ENCODE results near the gene TMEM30A.
A peak's percentile ranks its signal among the peaks of the same experiment; 100 is the strongest.

Gene TMEM30A

GRCh38 chr6:75284632-75285282 lies at the start of gene TMEM30A:
Gene TMEM30A, minus strand, starts transcription at chr6:75284792. Its CDS starts 154 bp downstream, at chr6:75284638.
- DNase-seq: peak; percentile 95

GRCh38 chr6:75333676-75334200 lies 49.1 kb upstream of the TMEM30A start:
- no peak for DNase-seq

DNA sequence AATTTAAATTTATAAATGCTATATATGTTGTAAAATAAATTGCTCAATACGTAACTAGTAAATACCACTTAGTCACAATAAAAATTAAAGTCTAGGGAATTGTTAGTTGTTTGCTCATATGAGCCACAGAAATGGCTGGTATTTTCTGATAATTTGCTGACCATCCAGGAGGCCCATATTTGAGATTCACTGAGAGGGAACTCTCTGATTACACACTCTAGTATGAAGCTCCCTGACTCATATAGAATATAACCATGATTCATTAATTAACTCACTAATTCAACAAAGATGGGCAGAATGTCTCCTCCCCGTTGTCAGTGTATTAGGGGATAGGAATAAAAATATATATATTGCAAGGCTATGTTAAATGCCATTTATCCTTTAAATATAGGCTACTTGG lies 46.6 kb upstream of the TMEM30A start:
- DNase-seq: no peak

- no peak for DNase-seq
Measured at GRCh38 chr6:75329703-75330102, 45.1 kb upstream of the TMEM30A start.

DNA sequence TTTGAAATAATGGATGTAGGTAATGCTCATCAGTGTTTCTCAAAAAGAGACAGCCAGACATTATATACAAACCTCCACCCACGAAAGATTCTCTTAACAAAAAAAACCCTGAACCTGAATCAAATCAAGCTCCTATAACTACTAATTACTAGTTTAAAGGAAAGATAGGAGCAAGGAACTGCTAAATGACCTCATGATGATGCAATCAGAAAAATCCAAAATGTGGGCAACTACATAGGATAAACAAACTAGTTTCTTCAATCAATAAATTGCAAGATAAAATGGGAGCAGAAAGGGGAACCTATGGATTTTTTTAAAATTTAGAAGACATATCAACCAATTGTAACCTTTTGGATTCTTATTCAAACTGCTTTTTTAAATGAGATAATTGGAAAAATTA lies 43.2 kb upstream of the TMEM30A start:
- no peak for DNase-seq

DNA sequence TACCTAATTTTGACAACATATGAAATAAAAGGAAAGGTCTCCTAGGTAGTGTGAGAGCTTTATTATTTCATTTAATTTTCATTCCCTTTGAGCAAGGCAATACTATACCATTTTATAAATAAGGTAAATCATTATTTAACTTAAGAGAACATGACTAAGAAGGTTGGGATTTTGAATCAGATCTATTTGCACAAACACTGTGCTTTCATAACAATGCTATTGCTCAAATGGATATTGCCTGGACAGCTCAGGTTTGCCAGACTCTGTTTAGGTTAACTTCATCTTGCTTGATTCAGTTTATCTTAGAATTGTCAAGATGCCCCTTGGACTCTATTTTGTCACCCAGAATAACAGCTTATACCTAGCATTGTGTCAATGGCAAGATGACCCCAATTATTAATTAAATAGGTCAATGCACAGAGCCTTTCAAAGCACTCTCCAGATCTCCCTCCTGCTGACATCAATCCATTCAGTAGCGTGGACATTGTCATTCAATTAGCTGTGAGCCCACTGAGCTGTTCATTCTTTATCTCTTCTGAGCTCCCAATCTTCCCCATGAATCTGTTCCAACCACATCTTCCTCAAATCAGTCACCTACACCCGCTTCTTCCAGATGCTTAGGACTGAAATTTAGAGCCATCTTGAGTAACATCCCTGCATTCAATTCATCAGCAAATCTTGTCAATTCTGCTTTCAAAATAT lies 42.1 kb upstream of the TMEM30A start:
- DNase-seq: no peak

DNA sequence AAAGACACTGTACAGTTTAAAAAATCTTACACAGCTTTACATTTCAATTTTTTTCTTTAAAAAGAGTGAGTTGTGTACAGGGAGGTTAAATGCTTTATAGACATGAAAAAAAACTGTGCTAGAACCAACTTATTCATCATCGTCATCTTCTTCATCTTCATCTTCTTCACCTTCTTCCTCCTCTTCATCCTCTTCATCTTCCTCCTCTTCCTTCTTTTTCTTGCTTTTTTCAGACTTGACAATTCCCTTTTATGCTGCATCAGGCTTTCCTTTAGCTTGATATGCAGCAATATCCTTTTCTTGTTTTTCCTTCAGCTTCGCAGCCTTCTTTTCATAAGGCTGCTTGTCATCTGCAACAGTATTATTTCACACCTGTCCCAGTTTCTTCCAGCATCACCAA lies 34.3 kb upstream of the TMEM30A start:
- DNase-seq: no peak

DNA sequence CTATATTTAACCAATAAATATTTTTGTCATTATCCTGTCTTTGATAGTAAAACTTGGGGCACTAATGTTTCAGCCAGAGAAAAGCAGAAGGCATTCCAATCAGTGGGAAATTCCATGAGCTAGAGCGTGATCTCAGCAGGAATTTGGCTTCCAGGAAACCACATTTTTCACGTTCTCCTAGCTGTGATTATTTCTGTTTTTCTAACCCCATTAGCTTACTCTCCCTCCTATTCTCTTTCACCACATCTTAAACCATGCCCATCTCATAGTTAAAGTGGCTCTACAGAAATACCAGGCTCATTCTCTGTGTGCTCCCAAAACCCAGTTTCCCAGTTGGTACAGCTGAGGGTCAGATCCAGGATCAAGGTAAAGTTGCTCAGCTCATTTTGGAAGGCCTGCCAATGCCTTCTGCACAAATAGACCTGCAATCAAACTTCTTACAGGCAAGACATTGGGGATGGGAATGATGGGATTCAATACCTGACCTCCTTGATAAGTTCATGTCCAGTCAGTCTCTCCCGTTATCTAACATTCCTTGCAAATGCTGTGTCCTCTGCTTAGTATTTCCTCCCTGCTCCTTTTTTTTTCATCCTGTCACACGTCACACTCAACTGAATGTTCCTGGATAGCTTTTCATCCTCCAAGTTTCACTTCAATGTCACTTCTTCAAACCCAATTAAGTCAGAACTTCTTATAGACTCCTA lies 33.1 kb upstream of the TMEM30A start:
- no peak for DNase-seq

DNA sequence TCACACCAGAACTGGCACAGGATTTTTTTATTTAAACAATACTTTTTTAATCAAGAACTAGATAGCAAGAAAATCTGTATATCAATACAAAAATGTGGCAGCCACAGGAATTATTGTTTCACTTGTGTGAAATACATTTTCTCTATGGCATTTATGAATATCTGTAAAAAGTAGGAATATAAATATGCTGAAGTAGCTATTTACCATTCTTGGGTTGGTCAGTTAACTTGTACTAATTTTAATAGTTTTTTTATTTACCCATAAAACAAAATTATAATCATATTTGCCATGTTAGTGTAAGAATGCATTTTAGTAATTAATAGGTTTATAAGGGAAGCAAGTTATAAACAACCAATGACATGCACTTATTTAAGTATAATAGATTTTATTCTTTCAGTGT lies 31.4 kb upstream of the TMEM30A start:
- DNase-seq: no peak

- DNase-seq: no peak
Measured at GRCh38 chr6:75308250-75308988, 23.8 kb upstream of the TMEM30A start.

DNA sequence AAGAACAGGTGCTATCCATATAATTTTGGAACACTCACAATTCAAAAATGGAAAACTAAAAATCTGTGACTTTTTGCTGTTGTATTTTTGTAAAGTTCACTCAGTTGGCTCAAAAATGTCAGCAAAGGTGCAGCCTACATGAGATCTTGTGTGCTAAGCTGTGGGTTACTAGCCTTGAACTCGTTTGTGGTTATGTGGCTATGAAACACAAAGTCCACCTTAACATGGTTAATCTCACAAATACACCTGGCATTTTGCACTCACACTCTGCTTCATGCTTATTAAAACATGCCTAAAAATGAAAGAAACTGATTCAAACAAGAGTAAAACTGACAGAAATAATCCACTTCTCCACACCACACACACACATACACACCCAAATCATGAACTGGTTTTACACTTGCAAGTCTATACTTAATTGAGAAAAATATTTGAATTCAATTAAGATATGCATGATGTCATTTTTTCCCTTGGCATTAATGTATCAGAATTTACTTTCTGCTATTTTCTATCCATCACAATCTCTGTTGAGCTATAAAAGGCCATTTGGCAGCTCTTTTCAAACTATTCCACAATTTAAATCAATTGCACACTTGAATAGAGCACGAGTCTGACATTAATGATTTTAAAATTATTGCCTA lies 22.9 kb upstream of the TMEM30A start:
- DNase-seq: no peak

GRCh38 chr6:75306064-75306463 lies 21.5 kb upstream of the TMEM30A start:
- no peak for DNase-seq

- no peak for DNase-seq
Measured at GRCh38 chr6:75305573-75305972, 21.0 kb upstream of the TMEM30A start.

- DNase-seq: no peak
Measured at GRCh38 chr6:75302280-75302679, 17.7 kb upstream of the TMEM30A start.

GRCh38 chr6:75301537-75301936 lies 16.9 kb upstream of the TMEM30A start:
- no peak for DNase-seq

DNA sequence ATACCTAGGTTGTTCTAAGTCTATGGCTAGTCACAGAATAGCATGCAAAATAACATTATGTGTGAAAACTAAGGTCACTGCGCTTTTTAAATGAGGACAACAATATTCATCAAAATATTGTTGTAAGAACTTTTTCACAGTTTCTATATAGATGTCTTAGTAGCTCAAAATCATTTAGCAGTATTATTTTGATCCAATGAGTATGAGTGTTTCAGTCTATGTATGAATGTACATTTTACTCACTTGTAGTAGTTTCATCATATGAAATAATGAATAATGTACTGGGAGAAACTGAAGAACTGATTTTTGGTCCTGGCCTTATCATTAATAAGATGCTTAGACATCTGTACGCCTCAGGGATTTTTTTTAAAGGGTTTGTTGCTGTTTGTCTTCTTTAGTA lies 16.5 kb upstream of the TMEM30A start:
- no peak for DNase-seq

DNA sequence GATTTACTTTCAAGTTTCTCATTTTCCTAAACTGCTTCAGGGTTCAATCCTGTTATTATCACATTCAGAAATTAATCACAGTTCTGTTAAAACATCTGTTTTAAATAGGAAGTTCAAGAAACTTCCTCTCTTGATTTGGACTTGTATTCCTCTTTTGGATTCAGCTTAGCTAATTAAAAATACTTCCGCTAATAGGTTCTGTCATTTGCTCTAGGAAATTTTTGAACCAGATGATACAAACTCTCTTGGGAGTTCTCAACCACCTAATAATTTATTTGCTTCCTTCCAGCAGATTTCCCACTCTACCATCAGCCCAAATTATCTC lies 15.9 kb upstream of the TMEM30A start:
- no peak for DNase-seq

DNA sequence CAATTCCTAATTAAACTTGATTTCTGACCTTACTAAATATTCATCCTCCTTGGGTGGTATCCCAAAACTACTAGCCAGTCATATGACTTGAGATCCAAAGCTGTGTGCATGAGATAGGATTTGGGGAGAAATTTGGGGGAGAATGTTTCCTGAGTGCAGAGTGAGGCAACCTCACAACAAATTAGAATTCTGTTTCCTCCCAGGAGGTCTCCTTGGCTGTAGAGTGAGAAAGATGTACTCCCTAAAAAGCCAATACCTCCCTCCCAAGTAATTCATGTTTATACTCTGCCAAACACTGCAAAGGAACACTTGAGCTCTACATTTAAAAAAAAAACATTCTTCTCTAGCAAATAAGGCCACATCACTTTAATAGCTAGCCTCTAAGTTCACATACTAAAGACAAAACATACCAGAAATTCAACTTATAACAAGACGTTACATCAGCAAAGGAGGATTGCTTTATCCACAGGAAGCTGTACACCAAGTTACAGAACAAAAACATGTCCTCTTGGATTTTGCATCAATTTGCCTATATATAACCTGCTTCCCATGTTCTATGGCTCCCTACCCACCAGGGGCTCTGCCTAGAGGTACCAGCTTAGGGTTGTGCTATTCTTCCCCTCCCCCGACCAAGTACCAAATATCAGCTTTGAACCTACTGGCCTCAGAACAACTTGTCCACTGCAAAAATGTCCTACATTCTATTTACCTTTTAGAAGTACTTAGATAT lies 15.4 kb upstream of the TMEM30A start:
- DNase-seq: no peak

GRCh38 chr6:75296811-75297779 lies 12.5 kb upstream of the TMEM30A start:
- DNase-seq: no peak

DNA sequence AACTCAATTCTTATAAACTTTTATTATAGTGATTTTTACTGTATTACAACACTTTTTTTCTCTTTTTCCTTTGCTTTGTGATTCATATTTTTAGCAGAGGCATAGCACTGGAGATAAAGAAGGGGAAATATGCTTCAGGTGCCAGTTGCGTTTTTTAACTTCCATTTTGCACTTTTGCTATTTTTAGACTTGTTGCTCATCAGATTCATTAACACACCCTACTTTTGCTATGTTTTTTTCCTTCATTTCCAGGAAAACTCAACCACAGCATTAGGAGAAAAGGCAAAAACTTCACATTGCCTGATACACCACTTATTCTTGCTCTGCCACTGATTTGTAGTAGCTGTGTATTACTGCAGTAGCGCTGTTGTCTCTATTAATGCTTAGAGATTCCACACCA lies 8.0 kb upstream of the TMEM30A start:
- DNase-seq: no peak

DNA sequence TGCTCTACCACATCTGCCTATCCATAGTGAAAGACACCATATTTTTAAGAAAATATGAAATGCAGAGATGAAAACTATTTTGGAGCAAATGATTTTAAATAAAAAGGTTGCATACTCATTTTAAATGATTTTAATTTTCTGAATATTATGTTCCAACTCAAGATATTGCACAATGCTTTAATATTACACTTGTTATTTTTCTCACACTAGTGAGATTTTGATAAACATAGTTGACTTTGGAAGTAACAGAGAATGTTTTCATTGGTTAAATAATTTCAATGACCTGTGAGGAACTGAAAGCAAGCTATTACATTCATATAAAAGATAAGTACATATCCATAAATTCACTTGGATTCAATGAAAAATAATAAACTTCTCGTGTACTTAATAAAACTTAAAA lies 7.2 kb upstream of the TMEM30A start:
- DNase-seq: no peak

Data from activated CD4-positive, alpha-beta T cell treated with anti-CD3 and anti-CD28 coated beads, Interleukin-2, amount 50 U/mL, for 1 hour (primary cell).